Subcutaneous adipose tissue (tissue), 4 donors: ENCODE measurements around the gene HOATZ. TPM values are rescaled to one million over a fixed set of nuclear protein-coding genes. Genes with fewer than 3 reads are reported as not detected.

Source experiments
- CTCF ChIP-seq: fragments of 450-650 bp; IDR thresholded peaks from one replicate; pipeline ENCODE4 v1.5.1; 2016; ENCODE audit warnings: low read depth, mild to moderate bottlenecking, control low read depth, antibody characterized with exemption, moderate library complexity
- total RNA-seq, 4 donors: library from RNA; depleted of rRNA; stranded (reverse); fragments of >200 nt; gene quantifications; one replicate each; pipeline ENCODE4 v1.1.0, GENCODE V29; 2016

The HOATZ gene
- total RNA-seq, 4 donors from 2014 or later: not detected

- TF ChIP-seq CTCF: no peak
Measured at GRCh38 chr11:111548525-111548924, 33.9 kb downstream of the HOATZ start.

- TF ChIP-seq CTCF: no peak
Measured at GRCh38 chr11:111549196-111549868, 34.8 kb downstream of the HOATZ start.

GRCh38 chr11:111549869-111550203 is 35.3 kb downstream of the HOATZ start:
- no peak for TF ChIP-seq CTCF

- TF ChIP-seq CTCF: no peak
Measured at GRCh38 chr11:111550258-111550657, 35.7 kb downstream of the HOATZ start.

GRCh38 chr11:111554532-111554931 is 40.0 kb downstream of the HOATZ start:
- TF ChIP-seq CTCF: no peak

- no peak for TF ChIP-seq CTCF
Measured at GRCh38 chr11:111555255-111555654, 40.7 kb downstream of the HOATZ start.

- no peak for TF ChIP-seq CTCF
Measured at GRCh38 chr11:111557425-111558111, 43.0 kb downstream of the HOATZ start.
